Thyroid gland (tissue), 4 donors: ENCODE results near the gene RAC2.

Experiments
- POLR2A ChIP-seq, 2 donors: fragments of 450-650 bp; IDR thresholded peaks; one replicate each; pipeline ENCODE4 v1.6.1; 2017; ENCODE audit warnings: antibody characterized with exemption in 2 of 2, mild to moderate bottlenecking in 2 of 2, moderate library complexity in 1 of 2
- TF ChIP-seq, protein P1 (sequence below), 6 experiments: fragments of 200-600 bp in 3 of 6; fragments of 450-650 bp in 3 of 6; sonication (generic) in 3 of 6; IDR thresholded peaks; one replicate each; pipeline ENCODE4 v1.5.1; 2016 to 2019; ENCODE audit warnings: antibody characterized with exemption in 6 of 6, mild to moderate bottlenecking in 2 of 6, inconsistent platforms in 1 of 6, moderate library complexity in 1 of 6

DNA sequence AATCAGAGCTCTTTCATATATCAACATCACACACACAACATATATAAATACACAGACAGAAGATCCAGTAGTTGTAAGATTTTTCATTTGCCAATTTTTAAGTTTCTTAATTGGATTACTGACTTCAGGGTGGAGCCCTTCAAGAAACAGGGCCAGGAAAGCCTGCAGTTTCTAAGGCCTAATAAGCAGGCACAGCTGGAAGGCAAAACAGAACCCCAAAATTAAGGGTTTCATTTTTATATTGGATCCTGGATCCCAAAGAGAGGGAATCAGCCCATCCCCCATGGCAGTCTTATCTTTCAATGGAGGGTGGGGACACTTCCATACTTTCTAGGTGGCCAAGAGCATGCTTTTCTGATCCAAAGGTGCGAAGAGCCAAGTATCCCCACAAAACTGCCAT lies 51.3 kb downstream of the RAC2 start:
- TF ChIP-seq, protein P1, sequence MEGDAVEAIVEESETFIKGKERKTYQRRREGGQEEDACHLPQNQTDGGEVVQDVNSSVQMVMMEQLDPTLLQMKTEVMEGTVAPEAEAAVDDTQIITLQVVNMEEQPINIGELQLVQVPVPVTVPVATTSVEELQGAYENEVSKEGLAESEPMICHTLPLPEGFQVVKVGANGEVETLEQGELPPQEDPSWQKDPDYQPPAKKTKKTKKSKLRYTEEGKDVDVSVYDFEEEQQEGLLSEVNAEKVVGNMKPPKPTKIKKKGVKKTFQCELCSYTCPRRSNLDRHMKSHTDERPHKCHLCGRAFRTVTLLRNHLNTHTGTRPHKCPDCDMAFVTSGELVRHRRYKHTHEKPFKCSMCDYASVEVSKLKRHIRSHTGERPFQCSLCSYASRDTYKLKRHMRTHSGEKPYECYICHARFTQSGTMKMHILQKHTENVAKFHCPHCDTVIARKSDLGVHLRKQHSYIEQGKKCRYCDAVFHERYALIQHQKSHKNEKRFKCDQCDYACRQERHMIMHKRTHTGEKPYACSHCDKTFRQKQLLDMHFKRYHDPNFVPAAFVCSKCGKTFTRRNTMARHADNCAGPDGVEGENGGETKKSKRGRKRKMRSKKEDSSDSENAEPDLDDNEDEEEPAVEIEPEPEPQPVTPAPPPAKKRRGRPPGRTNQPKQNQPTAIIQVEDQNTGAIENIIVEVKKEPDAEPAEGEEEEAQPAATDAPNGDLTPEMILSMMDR (IDR thresholded peaks at IDR 0.05) = no peak
- no peak for TF ChIP-seq POLR2A (IDR thresholded peaks at IDR 0.05)
